GM21526 (cell line): ENCODE data around the gene DYNC2H1.
"Not testable (repeated sequence)": the region's sequence is repeated elsewhere in the genome, so short reads cannot be mapped to it uniquely, and the experiment has no call there.

ENCODE experiments used
- ATAC-seq: cut with Tn5 transposase; IDR thresholded peaks from one replicate; pipeline ENCODE4 v1.9.1; 2021; ENCODE audit warnings: moderate library complexity; ENCODE audit not compliant: unreplicated experiment, low FRiP score

The DYNC2H1 gene

GRCh38 chr11:103112364-103112763, 3.1 kb downstream of the DYNC2H1 start:
- no peak for ATAC-seq

- no peak for ATAC-seq
These were observed 5.6 kb downstream of the DYNC2H1 start for GRCh38 chr11:103114836-103115235.

- no peak for ATAC-seq
These were observed 16.2 kb downstream of the DYNC2H1 start for GRCh38 chr11:103125462-103125861.

- not testable (repeated sequence) for ATAC-seq
These were observed 32.8 kb downstream of the DYNC2H1 start for GRCh38 chr11:103141986-103142385.

- ATAC-seq = no peak
These were observed 38.4 kb downstream of the DYNC2H1 start for GRCh38 chr11:103147627-103148026.

- no peak for ATAC-seq
These were observed 48.3 kb downstream of the DYNC2H1 start for GRCh38 chr11:103157542-103157941.

- no peak for ATAC-seq
These were observed 55.0 kb downstream of the DYNC2H1 start for GRCh38 chr11:103164093-103164796.

GRCh38 chr11:103167166-103167565, 57.9 kb downstream of the DYNC2H1 start:
- ATAC-seq = no peak

GRCh38 chr11:103170865-103171264, 61.6 kb downstream of the DYNC2H1 start:
- ATAC-seq = no peak

GRCh38 chr11:103175461-103176129, 66.4 kb downstream of the DYNC2H1 start:
- ATAC-seq = no peak

- no peak for ATAC-seq
These were observed 74.9 kb downstream of the DYNC2H1 start for GRCh38 chr11:103183981-103184611.

GRCh38 chr11:103202048-103202651, 92.9 kb downstream of the DYNC2H1 start:
- ATAC-seq = no peak

GRCh38 chr11:103210543-103210942, 101.3 kb downstream of the DYNC2H1 start:
- ATAC-seq = no peak

- no peak for ATAC-seq
These were observed 106.6 kb downstream of the DYNC2H1 start for GRCh38 chr11:103215812-103216211.

GRCh38 chr11:103220133-103220532, 110.9 kb downstream of the DYNC2H1 start:
- no peak for ATAC-seq

- no peak for ATAC-seq
These were observed 113.6 kb downstream of the DYNC2H1 start for GRCh38 chr11:103222806-103223205.

GRCh38 chr11:103228807-103229206, 119.6 kb downstream of the DYNC2H1 start:
- ATAC-seq = no peak

GRCh38 chr11:103234974-103235373, 125.7 kb downstream of the DYNC2H1 start:
- ATAC-seq = no peak

- ATAC-seq = no peak
These were observed 132.3 kb downstream of the DYNC2H1 start for GRCh38 chr11:103241574-103241973.

GRCh38 chr11:103254123-103254522, 144.9 kb downstream of the DYNC2H1 start:
- no peak for ATAC-seq

GRCh38 chr11:103257360-103257759, 148.1 kb downstream of the DYNC2H1 start:
- no peak for ATAC-seq
